Common myeloid progenitor, CD34-positive (primary cell): Measurements from ENCODE around the gene PCDHGA4.

ENCODE experiments used
- CTCF ChIA-PET: fragments of 350-600 bp; sonication (Branson Sonifier 250); formaldehyde crosslinking; loops from one replicate; lab custom pipeline; 2021; ENCODE audit warnings: antibody characterized with exemption; lab: Charles Lee
- POLR2A ChIA-PET: fragments of 350-600 bp; sonication (Branson Sonifier 250); formaldehyde crosslinking; loops from one replicate; lab custom pipeline; 2021; ENCODE audit warnings: antibody characterized with exemption; lab: Charles Lee
- DNase-seq, 3 donors: peaks; one replicate each; pipeline versions ENCODE4 v3.0.0 to v3.0.0-alpha.2; 2013
- H3K27ac ChIP-seq, 2 experiments: 1 replicate in 1 of 2; 2 replicates in 1 of 2; pipeline ENCODE4 v1.7.0; 2013; ENCODE audit warnings: inconsistent platforms in 2 of 2, low read length in 2 of 2, mild to moderate bottlenecking in 2 of 2, low read depth in 1 of 2, moderate library complexity in 1 of 2; ENCODE audit not compliant: severe bottlenecking in 2 of 2, insufficient read depth in 1 of 2, poor library complexity in 1 of 2
- H3K27me3 ChIP-seq, 5 experiments: replicated peaks in 2 of 5; 1 replicate in 3 of 5; 2 replicates in 2 of 5; pipeline versions ENCODE4 v1.6.1 to v1.7.0; 2013; ENCODE audit warnings: low read length in 4 of 5, mild to moderate bottlenecking in 2 of 5, moderate library complexity in 2 of 5, inconsistent platforms in 1 of 5; ENCODE audit not compliant: insufficient read depth in 5 of 5, control insufficient read depth in 4 of 5
- H3K36me3 ChIP-seq, 4 experiments: 1 replicate in 2 of 4; 2 replicates in 2 of 4; pipeline versions ENCODE4 v1.6.1 to v1.7.0; 2013; ENCODE audit warnings: low read length in 3 of 4, control low read depth in 1 of 4, mild to moderate bottlenecking in 1 of 4; ENCODE audit not compliant: control insufficient read depth in 4 of 4, insufficient read depth in 4 of 4
- H3K4me1 ChIP-seq, 4 experiments: 1 replicate in 3 of 4; 2 replicates in 1 of 4; pipeline versions ENCODE4 v1.6.1 to v1.7.1; 2013; ENCODE audit warnings: low read length in 3 of 4, mild to moderate bottlenecking in 3 of 4, control low read depth in 1 of 4, inconsistent platforms in 1 of 4, moderate library complexity in 1 of 4; ENCODE audit not compliant: control insufficient read depth in 4 of 4, insufficient read depth in 4 of 4; ENCODE audit errors: control extremely low read depth in 1 of 4
- H3K4me3 ChIP-seq, 7 experiments: 1 replicate in 4 of 7; 2 replicates in 3 of 7; pipeline versions ENCODE4 v1.5.1 to v1.7.0; 2013; ENCODE audit warnings: mild to moderate bottlenecking in 7 of 7, low read length in 6 of 7, moderate library complexity in 6 of 7, inconsistent platforms in 2 of 7, low read depth in 2 of 7, control low read depth in 1 of 7; ENCODE audit not compliant: insufficient read depth in 4 of 7, control insufficient read depth in 1 of 7; ENCODE audit errors: extremely low read depth in 1 of 7
- H3K9me3 ChIP-seq, 5 experiments: 1 replicate in 4 of 5; 2 replicates in 1 of 5; pipeline versions ENCODE4 v1.6.1 to v1.7.1; 2013; ENCODE audit warnings: low read length in 4 of 5, mild to moderate bottlenecking in 2 of 5, inconsistent platforms in 1 of 5, low read depth in 1 of 5, moderate library complexity in 1 of 5; ENCODE audit not compliant: control insufficient read depth in 4 of 5, insufficient read depth in 2 of 5; ENCODE audit errors: control extremely low read depth in 1 of 5
- WGBS: methylation state at CpG from one replicate; pipeline ENCODE4 v1.1.5; 2013; ENCODE audit not compliant: insufficient coverage; 5-methylcytosine and 5-hydroxymethylcytosine counted together

PCDHGA4 gene

GRCh38 chr5:141398608-141399007 lies 43.8 kb downstream of the PCDHGA4 start:
- H3K36me3 ChIP-seq: no peaks in the 10 kb centered on the region
- WGBS: 27% methylated on average over 14 of the region's 15 CpGs
- peak overlapping the region in 1 of 7 experiments; percentile 28 for H3K4me3 ChIP-seq
- H3K27ac ChIP-seq: no peak overlapping the region
- peaks cover 24 to 70% (median 28%) of the 10 kb centered on the region in 5 experiments for H3K27me3 ChIP-seq
- CTCF ChIA-PET: interaction anchor here (0.6 to 4.1 kb wide), 6 partner anchors 8 to 164 kb away, joined by 3 to 20 read pairs (median 10); partner anchors contain the start of genes PCDHGA10, PCDHGA11, PCDHGB3 and PCDHGB6
- DNase-seq: no peak
- H3K4me1 ChIP-seq: no peaks in the 10 kb centered on the region
- H3K9me3 ChIP-seq: peaks cover 8 to 69% (median 52%) of the 10 kb centered on the region in 5 experiments
- POLR2A ChIA-PET: no interaction called here

- Histone ChIP-seq H3K27ac (no peak overlapping the region), H3K4me1 (no peaks in the 10 kb centered on the region), H3K27me3 (peaks cover 26 to 70% (median 32%) of the 10 kb centered on the region in 5 experiments), H3K4me3 (no peak overlapping the region), H3K36me3 (no peaks in the 10 kb centered on the region), H3K9me3 (peaks cover 8 to 68% (median 54%) of the 10 kb centered on the region in 5 experiments)
- WGBS: 25% methylated on average over 59 of the region's 61 CpGs
- no peak for DNase-seq
- CTCF ChIA-PET: interaction anchor here (1.1 to 4.1 kb wide), 6 partner anchors 13 to 165 kb away, joined by 3 to 15 read pairs (median 4); partner anchors contain the start of genes PCDHGA10, PCDHGA11, PCDHGB3 and PCDHGB4
- POLR2A ChIA-PET: no interaction called here
Measured at GRCh38 chr5:141399555-141400258, 44.9 kb downstream of the PCDHGA4 start.

- H3K4me1 ChIP-seq: no peaks in the 10 kb centered on the region
- H3K9me3 ChIP-seq: peaks cover 7 to 68% (median 50%) of the 10 kb centered on the region in 5 experiments
- CTCF ChIA-PET: interaction anchor here (0.7 to 1.2 kb wide), 4 partner anchors 14 to 161 kb away, joined by 3 to 5 read pairs (median 4); partner anchors contain the start of gene PCDHGB7
- H3K36me3 ChIP-seq: no peaks in the 10 kb centered on the region
- no peak within 1 kb of the TSS for H3K27ac ChIP-seq
- POLR2A ChIA-PET: no interaction called here
- H3K27me3 ChIP-seq: peaks cover 28 to 83% (median 37%) of the 10 kb centered on the region in 5 experiments
- DNase-seq: peak in 2 of 3 donors; percentile 45 to 51
- WGBS: 19% methylated on average over 26 of the region's 27 CpGs
- H3K4me3 ChIP-seq: peak within 1 kb of the TSS in 3 of 7 experiments; percentile 7 to 42 (median 11)
Measured at GRCh38 chr5:141402553-141403243, 47.9 kb downstream of the PCDHGA4 start, which contains the start of gene PCDHGA9. PCDHGA9 (plus strand) TSS chr5:141402778; CDS start chr5:141402953, 175 bp downstream.

GRCh38 chr5:141403387-141403786 lies 48.6 kb downstream of the PCDHGA4 start:
- no peaks in the 10 kb centered on the region for H3K4me1 ChIP-seq
- WGBS: 21% methylated on average over 21 of the region's 22 CpGs
- no peak overlapping the region for H3K27ac ChIP-seq
- ChIA-PET POLR2A (no interaction called here), CTCF (interaction anchor here (0.7 to 1.2 kb wide), 4 partner anchors 14 to 161 kb away, joined by 3 to 5 read pairs (median 4); partner anchors contain the start of gene PCDHGB7)
- peaks cover 33 to 89% (median 40%) of the 10 kb centered on the region in 5 experiments for H3K27me3 ChIP-seq
- no peak for DNase-seq
- no peak overlapping the region for H3K4me3 ChIP-seq
- peaks cover 7 to 67% (median 53%) of the 10 kb centered on the region in 5 experiments for H3K9me3 ChIP-seq
- no peaks in the 10 kb centered on the region for H3K36me3 ChIP-seq
